Naive thymus-derived CD4-positive, alpha-beta T cell (primary cell): ENCODE data around the gene WARS2. TPM values are rescaled to one million over a fixed set of nuclear protein-coding genes. Genes with fewer than 3 reads are reported as not detected.
A peak's percentile ranks its signal among the peaks of the same experiment; 100 is the strongest.

ENCODE experiments used
- ATAC-seq: fragments of 150-1000 bp; cut with Tn5 transposase; 2 replicates; pipeline ENCODE4 v1.10.0; 2021; ENCODE audit warnings: mild to moderate bottlenecking, moderate library complexity
- CTCF ChIA-PET: fragments of 350-600 bp; sonication (Branson Sonifier 250); formaldehyde crosslinking; loops from one replicate; lab custom pipeline; 2021; ENCODE audit warnings: antibody characterized with exemption; lab: Charles Lee
- POLR2A ChIA-PET: fragments of 350-600 bp; sonication (Branson Sonifier 250); formaldehyde crosslinking; loops from one replicate; lab custom pipeline; 2021; ENCODE audit warnings: antibody characterized with exemption, inconsistent platforms; lab: Charles Lee
- DNase-seq, 9 donors: peaks; one replicate each; pipeline versions ENCODE4 v3.0.0 to v3.0.0-alpha.2; 2020 to 2022; ENCODE audit warnings: mixed read lengths in 1 of 9
- H3K27ac ChIP-seq: one replicate; pipeline ENCODE4 v1.7.0; 2013; ENCODE audit warnings: mild to moderate bottlenecking, low read depth, low read length, moderate library complexity
- H3K27me3 ChIP-seq, 2 donors: one replicate each; pipeline ENCODE4 v1.7.0; 2013; ENCODE audit warnings: low read length in 2 of 2, mild to moderate bottlenecking in 2 of 2, moderate library complexity in 2 of 2; ENCODE audit not compliant: control insufficient read depth in 2 of 2, insufficient read depth in 2 of 2
- H3K36me3 ChIP-seq, 3 experiments: 1 replicate in 2 of 3; 2 replicates in 1 of 3; pipeline ENCODE4 v1.7.0; 2013; ENCODE audit warnings: low read length in 3 of 3, mild to moderate bottlenecking in 3 of 3, moderate library complexity in 1 of 3; ENCODE audit not compliant: insufficient read depth in 3 of 3, control insufficient read depth in 2 of 3
- H3K4me1 ChIP-seq, 2 donors: one replicate each; pipeline ENCODE4 v1.7.0; 2013; ENCODE audit warnings: low read length in 2 of 2, mild to moderate bottlenecking in 2 of 2, moderate library complexity in 1 of 2; ENCODE audit not compliant: control insufficient read depth in 2 of 2, insufficient read depth in 2 of 2
- H3K4me3 ChIP-seq: 2 replicates; pipeline ENCODE4 v1.7.0; 2013; ENCODE audit warnings: mild to moderate bottlenecking, low read length
- H3K9me3 ChIP-seq, 3 experiments: 1 replicate in 2 of 3; 2 replicates in 1 of 3; pipeline ENCODE4 v1.7.0; 2013; ENCODE audit warnings: low read length in 3 of 3; ENCODE audit not compliant: control insufficient read depth in 2 of 3
- H3K27ac Mint-ChIP-seq, 9 donors: one replicate each; pipeline ENCODE4 v1.8.0; 2020 to 2022; ENCODE audit warnings: mixed read lengths in 9 of 9, mild to moderate bottlenecking in 8 of 9, moderate library complexity in 5 of 9, inconsistent platforms in 2 of 9
- H3K27me3 Mint-ChIP-seq, 5 donors: one replicate each; pipeline ENCODE4 v1.8.0; 2021 to 2022; ENCODE audit warnings: mixed read lengths in 5 of 5, mild to moderate bottlenecking in 1 of 5
- H3K36me3 Mint-ChIP-seq, 5 donors: one replicate each; pipeline ENCODE4 v1.8.0; 2020 to 2022; ENCODE audit warnings: mixed read lengths in 5 of 5, mild to moderate bottlenecking in 3 of 5, inconsistent platforms in 1 of 5
- H3K4me1 Mint-ChIP-seq, 7 donors: one replicate each; pipeline ENCODE4 v1.8.0; 2020 to 2022; ENCODE audit warnings: mixed read lengths in 7 of 7, mild to moderate bottlenecking in 3 of 7, inconsistent platforms in 1 of 7
- H3K4me3 Mint-ChIP-seq, 10 donors: one replicate each; pipeline ENCODE4 v1.8.0; 2020 to 2022; ENCODE audit warnings: mild to moderate bottlenecking in 10 of 10, mixed read lengths in 10 of 10, moderate library complexity in 6 of 10, inconsistent platforms in 2 of 10
- H3K9me3 Mint-ChIP-seq, 11 donors: one replicate each; pipeline ENCODE4 v1.8.0; 2020 to 2022; ENCODE audit warnings: mixed read lengths in 11 of 11, mild to moderate bottlenecking in 4 of 11, inconsistent platforms in 1 of 11, moderate library complexity in 1 of 11
- intact Hi-C, 2 donors: fragments of 100-400 bp; cut with micrococcal nuclease; formaldehyde crosslinking; loops; one replicate each; pipeline ENCODE4 v1.15.1; 2023
- polyA plus RNA-seq, 2 donors: library from polyadenylated mRNA; unstranded; fragments of 300-500 nt; fragmentation: Illumina TruSeq; gene quantifications; one replicate each; pipeline ENCODE4 v1.2.3, GENCODE V29; 2021
- total RNA-seq, 6 experiments: library from RNA in 5 of 6; stranded (reverse) in 5 of 6; gene quantifications; 1 replicate in 5 of 6; 2 replicates in 1 of 6; pipeline ENCODE4 v1.2.3 and lab custom pipeline; 2021 to 2026

WARS2 gene
- total and polyA plus RNA-seq, 7 experiments from 2014 or later: 8.6 to 27.1 (median 11.5) TPM

DNA sequence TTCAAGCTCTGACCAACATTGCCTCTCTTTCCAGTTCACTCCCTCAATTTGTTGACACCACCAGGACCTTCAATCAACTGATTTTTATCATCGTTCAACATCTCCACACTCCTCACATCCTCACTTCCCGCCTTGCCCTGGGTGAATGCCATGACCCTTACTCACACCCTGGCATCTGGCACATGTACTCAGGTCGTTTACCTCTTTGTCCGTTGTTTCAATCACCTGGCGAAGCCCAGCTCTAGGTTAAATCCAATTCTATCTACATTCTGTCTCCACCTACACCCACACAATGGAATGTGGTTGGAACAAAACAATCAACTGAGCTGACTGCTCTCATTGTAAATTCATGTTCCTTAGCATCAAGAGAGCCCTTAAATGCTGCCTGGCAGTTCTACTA, 128.1 kb downstream of the WARS2 start:
- Mint-ChIP-seq H3K4me1 (peaks cover 4 to 14% (median 11%) of the 10 kb centered on the region in 7 donors), H3K4me3 (no peak overlapping the region), H3K27me3 (peaks cover 44 to 74% (median 61%) of the 10 kb centered on the region in 5 donors), H3K27ac (no peak overlapping the region), H3K36me3 (peaks cover 0 to 51% (median 27%) of the 10 kb centered on the region in 5 donors), H3K9me3 (peaks cover 0 to 61% (median 26%) of the 10 kb centered on the region in 11 donors)
- POLR2A ChIA-PET: no interaction called here
- CTCF ChIA-PET: no interaction called here
- Histone ChIP-seq H3K9me3 (no peaks in the 10 kb centered on the region), H3K4me1 (no peaks in the 10 kb centered on the region), H3K36me3 (no peaks in the 10 kb centered on the region), H3K27me3 (peaks cover 0 to 7% of the 10 kb centered on the region in 2 donors), H3K4me3 (no peak overlapping the region), H3K27ac (no peak overlapping the region)
- ATAC-seq (no peak), DNase-seq (no peak)
- intact Hi-C loops: no loop called here

DNA sequence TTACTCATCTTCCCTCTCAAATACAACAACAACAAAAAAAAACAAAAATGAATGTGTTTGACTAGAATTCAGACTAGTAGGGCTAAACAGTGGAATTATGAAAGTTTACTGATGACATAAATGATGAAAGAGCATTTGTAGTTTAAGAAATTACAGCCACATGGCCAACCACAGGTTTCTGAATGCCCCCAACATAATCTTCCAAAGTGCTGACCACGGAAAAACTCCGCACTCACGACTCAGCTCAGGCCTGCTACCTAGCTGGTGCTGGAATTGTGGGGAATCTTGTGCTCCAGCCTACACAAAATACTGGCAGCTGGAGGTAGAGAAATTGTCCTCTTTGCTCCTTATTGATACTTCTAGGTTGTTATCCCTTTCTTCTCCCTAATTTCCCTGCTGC, 128.7 kb downstream of the WARS2 start:
- Mint-ChIP-seq H3K4me1 (peaks cover 4 to 14% (median 11%) of the 10 kb centered on the region in 7 donors), H3K27ac (no peak overlapping the region), H3K4me3 (no peak overlapping the region), H3K27me3 (peaks cover 49 to 74% (median 65%) of the 10 kb centered on the region in 5 donors), H3K9me3 (peaks cover 0 to 61% (median 26%) of the 10 kb centered on the region in 11 donors), H3K36me3 (peaks cover 0 to 47% (median 27%) of the 10 kb centered on the region in 5 donors)
- CTCF ChIA-PET: no interaction called here
- H3K36me3 ChIP-seq: no peaks in the 10 kb centered on the region
- DNase-seq (no peak), ATAC-seq (no peak)
- no peak overlapping the region for H3K4me3 ChIP-seq
- no peaks in the 10 kb centered on the region for H3K4me1 ChIP-seq
- peaks cover 0 to 7% of the 10 kb centered on the region in 2 donors for H3K27me3 ChIP-seq
- no peak overlapping the region for H3K27ac ChIP-seq
- intact Hi-C loops: no loop called here
- no peaks in the 10 kb centered on the region for H3K9me3 ChIP-seq
- POLR2A ChIA-PET: no interaction called here

DNA sequence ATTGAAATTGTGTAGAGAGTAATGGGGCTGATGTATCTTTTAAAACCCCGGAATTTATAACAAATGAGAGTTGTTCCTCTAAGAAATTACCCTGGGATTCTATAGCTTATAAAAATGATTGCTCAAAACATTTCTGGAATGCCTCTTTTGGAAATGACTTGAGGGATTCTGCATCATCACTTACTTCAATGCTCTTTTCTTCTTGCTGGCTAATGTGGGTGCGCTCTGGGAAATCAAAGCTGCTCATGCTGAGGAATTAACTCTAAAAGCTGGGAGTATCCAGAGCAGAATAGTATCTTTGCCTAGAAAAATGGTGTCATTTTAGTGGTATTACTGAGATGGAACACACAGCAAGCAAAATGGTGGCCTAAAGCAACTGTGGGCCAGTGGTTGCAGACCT, 129.3 kb downstream of the WARS2 start:
- no peaks in the 10 kb centered on the region for H3K9me3 ChIP-seq
- peaks cover 0 to 66% (median 26%) of the 10 kb centered on the region in 11 donors for H3K9me3 Mint-ChIP-seq
- no peaks in the 10 kb centered on the region for H3K4me1 ChIP-seq
- H3K36me3 ChIP-seq: no peaks in the 10 kb centered on the region
- H3K27ac ChIP-seq: no peak overlapping the region
- no peak overlapping the region for H3K4me3 ChIP-seq
- peaks cover 0 to 13% of the 10 kb centered on the region in 2 donors for H3K27me3 ChIP-seq
- intact Hi-C loops: no loop called here
- ChIA-PET CTCF (no interaction called here), POLR2A (no interaction called here)
- peaks cover 0 to 44% (median 27%) of the 10 kb centered on the region in 5 donors for H3K36me3 Mint-ChIP-seq
- H3K27ac Mint-ChIP-seq: no peak overlapping the region
- H3K27me3 Mint-ChIP-seq: peaks cover 55 to 78% (median 70%) of the 10 kb centered on the region in 5 donors
- no peak overlapping the region for H3K4me3 Mint-ChIP-seq
- no peak for ATAC-seq
- H3K4me1 Mint-ChIP-seq: peaks cover 4 to 15% (median 14%) of the 10 kb centered on the region in 7 donors
- no peak for DNase-seq

DNA sequence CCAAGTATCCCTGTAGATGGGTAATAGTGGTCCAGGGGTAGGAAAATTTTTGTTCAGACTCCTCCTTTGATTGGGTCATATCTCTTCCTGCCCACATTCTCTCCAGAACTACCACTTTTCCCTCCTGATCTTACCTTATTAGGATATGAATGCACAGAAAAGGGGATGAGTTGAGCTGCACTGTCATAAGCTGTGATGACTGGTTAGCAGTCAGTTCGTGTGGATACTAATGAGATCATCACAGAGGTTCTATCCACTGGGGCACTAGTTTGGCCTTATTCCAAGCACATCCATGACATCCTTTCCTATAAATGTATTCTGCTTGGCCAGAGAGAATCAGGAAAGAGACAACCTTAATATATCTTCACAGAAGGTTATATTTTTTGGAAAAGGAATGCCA, 130.3 kb downstream of the WARS2 start:
- Histone ChIP-seq H3K27ac (no peak overlapping the region), H3K27me3 (peaks cover 0 to 19% of the 10 kb centered on the region in 2 donors), H3K4me1 (no peaks in the 10 kb centered on the region), H3K9me3 (no peaks in the 10 kb centered on the region), H3K4me3 (no peak overlapping the region), H3K36me3 (no peaks in the 10 kb centered on the region)
- CTCF ChIA-PET: no interaction called here
- no peak overlapping the region for H3K4me3 Mint-ChIP-seq
- intact Hi-C loops: no loop called here
- H3K4me1 Mint-ChIP-seq: peaks cover 4 to 18% (median 14%) of the 10 kb centered on the region in 7 donors
- DNase-seq (no peak), ATAC-seq (no peak)
- H3K27me3 Mint-ChIP-seq: peaks cover 62 to 80% (median 75%) of the 10 kb centered on the region in 5 donors
- H3K27ac Mint-ChIP-seq: no peak overlapping the region
- peaks cover 4 to 42% (median 26%) of the 10 kb centered on the region in 5 donors for H3K36me3 Mint-ChIP-seq
- POLR2A ChIA-PET: no interaction called here
- H3K9me3 Mint-ChIP-seq: peaks cover 4 to 74% (median 30%) of the 10 kb centered on the region in 11 donors

DNA sequence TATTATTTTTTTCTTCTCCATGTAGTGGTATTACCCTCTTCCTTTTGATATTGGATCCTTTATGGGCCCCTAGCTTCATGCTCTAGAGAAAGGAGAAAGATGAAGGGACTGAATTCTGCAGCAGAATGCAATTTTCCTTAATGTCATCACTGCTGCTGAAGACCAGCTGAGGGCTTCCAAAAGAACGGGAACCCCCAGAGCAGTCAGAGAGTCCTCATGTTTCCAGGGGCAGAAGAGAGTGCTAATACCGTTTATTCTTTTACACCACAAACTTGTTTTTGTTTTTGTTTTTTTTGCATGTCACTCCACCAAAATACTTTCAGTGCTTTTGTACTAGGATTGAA, 131.2 kb downstream of the WARS2 start:
- ChIA-PET POLR2A (no interaction called here), CTCF (no interaction called here)
- Histone ChIP-seq H3K27ac (no peak overlapping the region), H3K9me3 (no peaks in the 10 kb centered on the region), H3K27me3 (peaks cover 2 to 19% of the 10 kb centered on the region in 2 donors), H3K36me3 (no peaks in the 10 kb centered on the region), H3K4me1 (no peaks in the 10 kb centered on the region), H3K4me3 (no peak overlapping the region)
- intact Hi-C loops: loop anchor here in 1 of 2 donors (2.0 to 5.0 kb wide), 2 partner anchors 26 to 857 kb away; no protein-coding TSS in a partner anchor
- ATAC-seq: no peak
- Mint-ChIP-seq H3K27ac (no peak overlapping the region), H3K4me1 (peaks cover 4 to 18% (median 14%) of the 10 kb centered on the region in 7 donors), H3K27me3 (peaks cover 69 to 85% (median 72%) of the 10 kb centered on the region in 5 donors), H3K9me3 (peaks cover 4 to 75% (median 32%) of the 10 kb centered on the region in 11 donors), H3K36me3 (peaks cover 4 to 33% (median 23%) of the 10 kb centered on the region in 5 donors), H3K4me3 (peak overlapping the region in 5 of 10 donors; percentile 56 to 78 (median 68))
- DNase-seq: no peak

DNA sequence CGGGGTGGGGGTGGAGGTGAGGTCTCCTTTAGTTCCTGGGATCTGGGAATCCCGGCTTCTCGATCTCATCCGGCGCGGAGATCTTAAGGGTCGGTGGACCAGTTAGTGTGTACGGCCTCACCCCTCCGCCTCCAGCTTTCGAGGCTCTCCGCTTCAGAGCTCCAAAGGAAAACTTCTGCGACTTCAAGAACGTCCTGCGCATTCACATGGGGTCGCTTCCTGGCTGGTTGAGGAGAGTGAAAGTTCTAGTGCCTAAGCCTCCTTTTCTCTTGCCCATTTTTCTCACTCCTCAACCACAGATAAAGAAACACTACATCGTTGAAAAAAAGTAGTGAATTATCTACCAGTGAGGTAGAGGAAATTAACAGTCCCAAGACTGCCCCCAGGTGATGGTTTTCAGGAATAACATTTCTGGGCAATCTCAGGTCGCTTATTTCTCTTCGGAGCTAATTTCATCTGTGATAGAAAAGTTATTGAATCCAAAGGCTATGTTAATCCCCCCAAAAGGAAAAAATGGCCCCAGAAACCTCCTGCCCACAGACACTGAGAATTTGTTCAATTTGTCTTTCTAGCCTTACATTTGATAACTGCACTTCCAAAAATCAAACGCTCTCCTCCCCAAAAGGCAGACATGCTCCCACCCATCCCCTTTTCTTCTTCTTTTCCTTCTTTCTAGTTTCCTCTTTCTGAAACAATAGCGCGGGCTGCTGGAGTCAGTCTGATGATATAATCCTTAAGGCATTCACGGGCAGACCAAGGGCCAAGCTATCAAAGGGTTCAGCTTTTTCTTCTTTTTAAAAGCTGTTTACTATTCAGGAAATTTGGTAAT, 131.8 kb downstream of the WARS2 start:
- intact Hi-C loops: loop anchor here in 1 of 2 donors (2.0 to 5.0 kb wide), 2 partner anchors 26 to 856 kb away; no protein-coding TSS in a partner anchor

More for the DNA sequence above, 131.8 kb downstream of the WARS2 start:
- Mint-ChIP-seq H3K4me1 (peaks cover 5 to 18% (median 14%) of the 10 kb centered on the region in 7 donors), H3K27ac (peak overlapping the region in 1 of 9 donors; percentile 60), H3K4me3 (peak overlapping the region; percentile 40 to 78 (median 67)), H3K36me3 (peaks cover 4 to 33% (median 21%) of the 10 kb centered on the region in 5 donors), H3K27me3 (peaks cover 72 to 87% (median 77%) of the 10 kb centered on the region in 5 donors), H3K9me3 (peaks cover 4 to 81% (median 33%) of the 10 kb centered on the region in 11 donors)
- H3K4me1 ChIP-seq: no peaks in the 10 kb centered on the region
- ATAC-seq: peak; percentile 46
- no peak overlapping the region for H3K27ac ChIP-seq
- no peaks in the 10 kb centered on the region for H3K9me3 ChIP-seq
- CTCF ChIA-PET: no interaction called here
- H3K36me3 ChIP-seq: no peaks in the 10 kb centered on the region
- H3K27me3 ChIP-seq: peaks cover 2 to 19% of the 10 kb centered on the region in 2 donors
- DNase-seq: no peak
- POLR2A ChIA-PET: no interaction called here
- no peak overlapping the region for H3K4me3 ChIP-seq
